Large intestine (tissue), 3 donors: ENCODE measurements around the gene H19. TPM values are rescaled to one million over a fixed set of nuclear protein-coding genes. Genes with fewer than 3 reads are reported as not detected.
A peak's percentile ranks its signal among the peaks of the same experiment; 100 is the strongest.

Source experiments
- DNase-seq, 2 donors: peaks; one replicate each; pipeline versions ENCODE4 v3.0.0 to v3.0.0-alpha.2; 2013
- H3K27ac ChIP-seq: one replicate; pipeline ENCODE4 v1.5.1; 2013; ENCODE audit warnings: low read length
- H3K27me3 ChIP-seq: 2 replicates; pipeline ENCODE4 v1.6.1; 2013; ENCODE audit warnings: low read length; ENCODE audit not compliant: control insufficient read depth, insufficient read depth
- H3K36me3 ChIP-seq: 2 replicates; pipeline ENCODE4 v1.6.1; 2013; ENCODE audit warnings: low read length; ENCODE audit not compliant: control insufficient read depth, insufficient read depth
- H3K4me1 ChIP-seq: one replicate; pipeline ENCODE4 v1.6.1; 2013; ENCODE audit warnings: low read length; ENCODE audit not compliant: control insufficient read depth, insufficient read depth
- H3K4me3 ChIP-seq: one replicate; pipeline ENCODE4 v1.5.1; 2013; ENCODE audit warnings: low read length
- H3K9me3 ChIP-seq: one replicate; pipeline ENCODE4 v1.6.1; 2013; ENCODE audit warnings: mild to moderate bottlenecking, low read depth, low read length, moderate library complexity; ENCODE audit not compliant: control insufficient read depth
- WGBS: methylation state at CpG from one replicate; pipeline ENCODE4 v1.1.5; 2013; ENCODE audit warnings: low lambda C conversion rate; ENCODE audit not compliant: insufficient coverage; 5-methylcytosine and 5-hydroxymethylcytosine counted together
- polyA plus RNA-seq: library from polyadenylated mRNA; unstranded; fragments of 120-200 nt; gene quantifications from one replicate; pipeline ENCODE4 v1.2.1, GENCODE V29; 2013

Gene H19
- polyA plus RNA-seq, 1 donor: 4,676 TPM

- no peak for DNase-seq
- H3K9me3 ChIP-seq: no peaks in the 10 kb centered on the region
- no peaks in the 10 kb centered on the region for H3K27me3 ChIP-seq
- peak overlapping the region; percentile 69 for H3K27ac ChIP-seq
- H3K4me3 ChIP-seq: no peak overlapping the region
- H3K36me3 ChIP-seq: no peaks in the 10 kb centered on the region
- no CpG with 5 or more reads among the region's 29 CpGs for WGBS
- H3K4me1 ChIP-seq: peaks cover 5% of the 10 kb centered on the region
Observed at GRCh38 chr11:1952806-1953482, 44.7 kb downstream of the H19 start.

GRCh38 chr11:1949922-1950321 is 47.7 kb downstream of the H19 start:
- no CpG with 5 or more reads among the region's 15 CpGs for WGBS
- H3K36me3 ChIP-seq: no peaks in the 10 kb centered on the region
- H3K4me3 ChIP-seq: no peak overlapping the region
- no peaks in the 10 kb centered on the region for H3K27me3 ChIP-seq
- peaks cover 5% of the 10 kb centered on the region for H3K4me1 ChIP-seq
- H3K27ac ChIP-seq: no peak overlapping the region
- no peak for DNase-seq
- H3K9me3 ChIP-seq: no peaks in the 10 kb centered on the region

- H3K27ac ChIP-seq: no peak overlapping the region
- DNase-seq: no peak
- WGBS: no CpG with 5 or more reads among the region's 6 CpGs
- no peaks in the 10 kb centered on the region for H3K9me3 ChIP-seq
- peaks cover 5% of the 10 kb centered on the region for H3K4me1 ChIP-seq
- no peak overlapping the region for H3K4me3 ChIP-seq
- H3K27me3 ChIP-seq: no peaks in the 10 kb centered on the region
- no peaks in the 10 kb centered on the region for H3K36me3 ChIP-seq
Observed at GRCh38 chr11:1949302-1949701, 48.3 kb downstream of the H19 start.

- H3K36me3 ChIP-seq: no peaks in the 10 kb centered on the region
- H3K9me3 ChIP-seq: no peaks in the 10 kb centered on the region
- H3K4me1 ChIP-seq: peaks cover 4% of the 10 kb centered on the region
- no peaks in the 10 kb centered on the region for H3K27me3 ChIP-seq
- H3K27ac ChIP-seq: no peak overlapping the region
- H3K4me3 ChIP-seq: no peak overlapping the region
- no peak for DNase-seq
- WGBS: no CpG with 5 or more reads among the region's 11 CpGs
Observed at GRCh38 chr11:1948389-1948788, 49.3 kb downstream of the H19 start.

GRCh38 chr11:1947592-1948237 is 49.9 kb downstream of the H19 start:
- DNase-seq: no peak
- H3K27ac ChIP-seq: no peak overlapping the region
- no peaks in the 10 kb centered on the region for H3K4me1 ChIP-seq
- H3K9me3 ChIP-seq: no peaks in the 10 kb centered on the region
- no peaks in the 10 kb centered on the region for H3K27me3 ChIP-seq
- WGBS: no CpG with 5 or more reads among the region's 36 CpGs
- H3K4me3 ChIP-seq: no peak overlapping the region
- no peaks in the 10 kb centered on the region for H3K36me3 ChIP-seq

GRCh38 chr11:1946812-1947484 is 50.7 kb downstream of the H19 start, which contains the start of gene MRPL23:
Gene MRPL23, plus strand, starts transcription at chr11:1947332. Its CDS starts 31 bp downstream, at chr11:1947363.
- DNase-seq: no peak
- Histone ChIP-seq H3K4me1 (no peaks in the 10 kb centered on the region), H3K27me3 (no peaks in the 10 kb centered on the region), H3K9me3 (no peaks in the 10 kb centered on the region), H3K27ac (no peak within 1 kb of the TSS), H3K36me3 (no peaks in the 10 kb centered on the region), H3K4me3 (no peak within 1 kb of the TSS)
- no CpG with 5 or more reads among the region's 85 CpGs for WGBS

Other genes starting within 250 kb of the H19 start
- gene IFITM10, start 247.2 kb downstream of the H19 start, polyA plus RNA-seq: 0.67 TPM
- 341 TPM for gene CTSD, start 233.9 kb downstream of the H19 start, polyA plus RNA-seq
- gene SYT8, start 162.9 kb downstream of the H19 start, polyA plus RNA-seq: 2.7 TPM
- 5.2 TPM for gene TNNI2, start 158.9 kb downstream of the H19 start, polyA plus RNA-seq
- gene LSP1, start 144.8 kb downstream of the H19 start, polyA plus RNA-seq: 20.5 TPM
- 0.67 TPM for gene PRR33, start 105.9 kb downstream of the H19 start, polyA plus RNA-seq
- 11.9 TPM for gene TNNT3, start 78.1 kb downstream of the H19 start, polyA plus RNA-seq
- gene MRPL23, start 50.5 kb downstream of the H19 start, polyA plus RNA-seq: 70.2 TPM
- gene IGF2, start 141.5 kb upstream of the H19 start, polyA plus RNA-seq: 319 TPM
- gene INS, start 163.4 kb upstream of the H19 start, polyA plus RNA-seq: 0.39 TPM
- gene TH, start 174.0 kb upstream of the H19 start, polyA plus RNA-seq: 1.0 TPM